Measurements from ENCODE around the gene MAIP1.

MAIP1 gene

GRCh38 chr2:199951023-199951422 is 4.4 kb upstream of the MAIP1 start:
- no peak for DNase-seq

GRCh38 chr2:199955007-199955338 is 409 bp upstream of the MAIP1 start:
- DNase-seq = peak; percentile 18

- DNase-seq = no peak
Observed at GRCh38 chr2:199956062-199956380, 639 bp downstream of the MAIP1 start.

DNA sequence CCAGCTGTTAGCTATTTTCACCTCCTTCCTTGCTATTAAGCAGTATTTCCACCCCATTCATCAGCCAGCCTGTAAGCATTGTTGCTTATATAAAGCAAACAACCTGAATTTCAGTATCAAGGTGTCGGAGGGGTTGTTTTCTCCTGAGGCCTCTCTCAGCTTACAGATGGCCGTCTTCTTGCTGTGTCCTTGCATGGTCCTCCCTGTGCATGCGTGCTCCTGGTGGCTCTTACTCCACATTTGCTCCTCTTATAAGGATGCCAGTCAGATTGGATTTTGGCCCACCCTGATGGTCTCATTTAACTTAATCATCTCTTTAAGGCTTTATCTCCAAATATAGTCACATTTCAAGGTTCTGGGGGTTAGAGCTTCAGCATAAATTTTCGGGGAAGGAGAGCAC is 2.6 kb downstream of the MAIP1 start:
- DNase-seq = no peak

DNA sequence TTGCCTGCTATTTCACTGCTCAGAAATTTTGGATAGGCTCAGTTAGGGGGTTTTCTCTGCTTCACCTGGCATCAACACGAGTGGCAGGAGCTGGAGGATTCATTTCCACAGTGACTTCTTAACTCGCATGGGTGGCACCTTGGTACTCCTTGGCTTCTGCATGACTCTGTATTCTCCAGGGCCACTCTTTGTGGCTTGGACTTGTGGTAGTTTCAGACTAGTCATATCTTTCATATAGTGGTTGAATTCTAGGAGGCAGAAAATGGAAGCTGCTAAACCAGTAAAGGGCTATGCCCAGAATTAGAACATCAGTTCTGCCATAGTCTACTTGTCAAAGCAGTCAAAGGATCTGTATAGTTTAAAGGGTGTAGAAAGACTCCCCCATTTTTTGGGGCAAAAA is 6.8 kb downstream of the MAIP1 start:
- DNase-seq = no peak

GRCh38 chr2:199966405-199966804 is 11.0 kb downstream of the MAIP1 start:
- DNase-seq = no peak

- DNase-seq = no peak
Observed at GRCh38 chr2:199966976-199967375, 11.6 kb downstream of the MAIP1 start.

DNA sequence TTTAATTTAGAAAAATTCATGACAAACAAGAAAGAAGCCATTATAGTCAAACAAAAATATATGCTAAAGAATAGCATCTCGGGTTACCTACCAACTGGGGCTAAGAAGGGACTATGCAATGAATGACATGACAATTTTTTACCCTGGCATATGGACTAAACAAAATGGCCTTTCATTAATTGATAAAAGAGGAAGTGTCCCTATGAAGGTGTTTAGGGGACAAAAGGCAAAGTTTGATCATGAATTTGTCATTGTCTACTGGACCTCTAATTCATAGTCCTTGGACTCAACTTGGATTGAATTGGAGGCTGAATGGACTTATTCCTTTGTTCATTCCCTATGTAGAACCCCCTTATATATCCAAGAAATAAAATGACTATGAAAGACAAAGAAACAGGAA is 12.7 kb downstream of the MAIP1 start:
- DNase-seq = no peak

GRCh38 chr2:199972088-199972626 is 16.8 kb downstream of the MAIP1 start:
- no peak for DNase-seq

- DNase-seq = peak; percentile 74
Observed at GRCh38 chr2:199973703-199974102, 18.3 kb downstream of the MAIP1 start.

DNA sequence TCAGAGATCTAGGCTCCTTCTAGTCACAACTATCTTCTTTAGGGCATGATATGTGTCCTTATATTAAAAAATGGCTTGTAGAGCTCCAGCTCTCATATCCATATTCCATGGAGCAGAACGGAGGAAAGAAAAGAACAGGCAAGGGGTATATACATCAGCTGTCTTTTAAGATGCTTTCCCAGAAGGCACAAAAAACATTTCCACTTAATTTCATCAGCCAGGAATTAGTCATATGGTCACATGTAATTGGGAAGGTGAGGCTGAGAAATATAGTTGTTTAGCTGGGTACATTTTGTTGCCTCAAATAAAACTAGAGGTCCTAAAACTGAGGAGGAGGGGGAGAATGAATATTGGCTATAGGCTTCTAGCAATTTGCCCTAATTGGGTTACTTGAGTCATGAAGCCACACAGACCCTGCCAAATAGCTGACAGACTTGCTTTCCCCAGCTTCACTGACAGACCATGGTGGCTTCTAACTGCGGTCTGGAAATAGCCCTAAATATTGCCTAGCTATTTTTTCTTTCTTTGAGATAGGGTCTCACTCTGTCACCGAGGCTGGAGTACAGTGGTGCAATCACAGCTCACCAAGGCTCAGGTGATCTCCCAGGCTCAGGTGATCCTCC is 20.0 kb downstream of the MAIP1 start:
- peak; percentile 34 for DNase-seq

DNA sequence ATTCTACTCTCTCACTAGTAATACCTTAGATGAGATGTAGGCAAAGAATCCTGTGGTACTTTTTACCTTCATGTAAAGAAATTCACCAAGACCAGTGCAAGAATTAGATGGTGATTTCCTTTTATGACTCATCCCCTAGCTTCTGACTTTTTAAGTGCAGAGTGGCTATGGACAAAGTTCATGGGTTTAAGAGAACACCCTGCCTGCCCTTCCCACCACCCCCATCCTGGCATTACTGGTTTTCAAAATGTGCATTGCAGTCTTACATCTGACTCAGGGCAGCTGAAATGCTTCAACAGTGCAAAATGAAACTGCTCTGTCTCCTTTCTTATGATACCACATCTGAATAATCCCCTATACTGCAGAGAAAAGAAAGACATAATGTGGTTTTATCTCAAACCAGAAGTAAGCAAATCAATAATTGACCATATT is 22.6 kb downstream of the MAIP1 start:
- DNase-seq = peak; percentile 80

DNA sequence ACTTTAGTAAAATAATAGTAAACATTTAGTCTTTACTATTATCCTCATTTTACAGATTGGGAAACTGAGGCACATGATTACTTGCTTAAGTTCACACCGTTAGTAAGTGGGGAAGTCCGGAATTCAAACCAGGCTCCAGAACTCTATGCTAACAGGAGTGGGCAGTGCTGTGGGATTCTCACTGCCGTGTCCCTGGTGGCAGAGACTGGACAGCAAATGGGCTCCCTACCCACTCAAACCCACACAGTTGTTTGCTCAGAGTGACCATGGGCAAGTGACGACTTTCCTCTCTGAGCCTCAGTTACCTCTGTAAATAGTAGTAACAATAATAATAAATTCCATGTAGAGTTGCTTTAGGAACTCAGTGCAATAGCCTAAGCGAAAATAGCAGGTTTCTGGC is 24.0 kb downstream of the MAIP1 start:
- no peak for DNase-seq

DNA sequence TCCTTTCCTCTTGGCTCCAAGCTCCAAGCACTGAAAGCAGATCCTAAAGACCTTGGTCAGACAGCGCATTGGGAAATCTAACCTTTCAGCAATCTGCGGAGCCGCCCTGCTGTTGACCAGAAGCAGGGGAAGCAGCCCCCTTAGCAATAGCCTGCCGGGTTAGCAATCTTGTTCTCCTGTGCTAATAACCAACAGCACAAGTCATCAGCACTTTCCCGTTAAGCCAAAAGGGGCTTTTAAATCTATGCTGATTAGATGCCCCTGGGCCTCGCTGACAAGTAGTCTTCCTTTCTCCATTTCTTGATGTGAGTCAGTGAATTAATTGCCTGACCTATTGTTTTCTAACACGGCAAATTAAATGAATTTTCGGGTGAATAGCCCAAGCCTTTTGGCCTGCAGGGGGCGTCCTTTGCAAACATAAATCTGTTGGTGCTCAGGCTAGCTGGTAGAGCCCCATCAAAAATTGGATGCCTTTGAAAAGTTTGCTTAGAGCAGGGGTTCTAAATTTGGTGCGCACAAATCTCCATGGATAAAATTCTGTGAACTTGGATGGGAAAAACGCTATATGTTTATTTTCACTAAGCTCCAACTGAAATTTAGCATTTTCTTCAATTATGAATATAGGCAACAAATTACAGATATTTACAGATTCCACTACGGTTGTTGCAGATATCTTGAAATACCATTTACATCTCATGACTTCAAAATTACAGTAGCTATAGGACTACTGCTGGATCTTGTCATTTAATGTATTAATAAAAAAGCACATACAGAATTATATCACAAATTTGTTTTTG is 24.6 kb downstream of the MAIP1 start:
- peak; percentile 70 for DNase-seq

DNA sequence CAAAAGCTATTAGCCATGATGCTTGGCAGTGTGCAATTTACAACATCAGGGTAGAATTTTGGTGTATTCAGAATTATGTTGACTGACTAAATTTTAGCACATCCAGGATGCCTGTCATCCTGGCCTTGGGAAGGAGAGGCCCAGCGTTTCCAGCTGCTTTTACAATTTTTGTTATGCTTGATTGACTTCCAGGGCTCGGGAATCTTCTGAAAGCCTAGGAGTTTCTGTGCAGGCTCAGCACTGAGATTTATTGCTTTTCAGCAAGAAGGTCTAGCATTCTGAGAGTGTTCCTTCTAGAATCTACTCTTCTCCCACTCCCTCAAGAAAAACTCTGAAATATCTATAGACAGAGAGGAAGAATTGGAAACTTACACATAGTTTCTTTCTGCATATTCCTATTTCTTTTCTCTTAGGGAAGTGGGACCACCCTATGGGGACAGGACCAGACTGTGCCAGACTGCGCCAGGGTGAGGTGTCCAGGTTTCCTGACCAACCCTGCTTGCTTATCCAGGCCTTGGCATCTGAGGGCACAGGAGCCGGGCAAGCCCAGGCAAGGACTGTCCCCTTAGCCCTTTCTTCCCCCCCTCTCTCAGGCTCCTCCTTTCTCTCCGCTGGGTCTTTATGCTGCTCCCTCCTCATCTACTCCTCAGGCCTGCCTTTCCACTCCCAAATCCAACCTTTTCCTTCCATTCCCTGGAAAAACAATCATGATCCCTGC is 26.9 kb downstream of the MAIP1 start:
- no peak for DNase-seq

DNA sequence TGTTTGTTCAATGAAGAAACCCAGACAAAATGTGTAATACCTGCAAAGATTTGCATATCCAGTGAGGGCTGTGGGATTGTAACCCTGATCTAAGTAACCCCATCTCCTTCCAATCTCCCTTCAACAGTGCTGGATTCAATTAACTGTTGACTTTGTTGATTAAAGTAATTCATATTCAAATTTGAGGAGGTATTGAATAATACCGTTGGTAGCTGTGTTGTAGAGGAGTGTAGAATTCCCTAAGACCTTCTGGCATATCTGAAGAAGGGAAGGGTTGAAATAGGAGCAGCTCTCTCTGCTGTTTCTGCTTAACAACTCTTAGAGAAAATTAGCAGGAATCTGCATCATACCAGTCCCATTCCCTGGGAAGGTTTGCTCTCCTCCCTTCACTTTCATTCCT is 28.2 kb downstream of the MAIP1 start:
- DNase-seq = no peak

GRCh38 chr2:199984159-199984558 is 28.8 kb downstream of the MAIP1 start:
- no peak for DNase-seq

DNA sequence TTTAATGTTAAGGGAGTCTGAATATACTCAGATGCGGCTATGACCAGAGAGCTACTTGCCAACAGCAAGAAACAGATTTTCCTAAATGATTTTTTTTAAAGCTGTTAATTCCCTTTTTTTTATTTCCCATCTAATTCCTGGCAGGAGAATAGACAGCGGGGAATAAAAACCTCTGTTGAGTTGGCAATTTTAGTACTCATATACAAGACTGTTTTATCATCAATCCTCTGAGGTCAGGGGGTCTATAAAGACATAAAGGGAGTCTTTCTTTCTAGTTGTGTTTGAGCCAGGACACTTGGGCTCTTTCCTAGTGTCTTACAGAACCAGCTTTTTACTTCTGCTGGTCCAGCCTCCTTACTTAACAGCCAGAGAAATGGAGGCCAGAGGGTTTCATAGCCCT is 29.4 kb downstream of the MAIP1 start:
- no peak for DNase-seq

DNA sequence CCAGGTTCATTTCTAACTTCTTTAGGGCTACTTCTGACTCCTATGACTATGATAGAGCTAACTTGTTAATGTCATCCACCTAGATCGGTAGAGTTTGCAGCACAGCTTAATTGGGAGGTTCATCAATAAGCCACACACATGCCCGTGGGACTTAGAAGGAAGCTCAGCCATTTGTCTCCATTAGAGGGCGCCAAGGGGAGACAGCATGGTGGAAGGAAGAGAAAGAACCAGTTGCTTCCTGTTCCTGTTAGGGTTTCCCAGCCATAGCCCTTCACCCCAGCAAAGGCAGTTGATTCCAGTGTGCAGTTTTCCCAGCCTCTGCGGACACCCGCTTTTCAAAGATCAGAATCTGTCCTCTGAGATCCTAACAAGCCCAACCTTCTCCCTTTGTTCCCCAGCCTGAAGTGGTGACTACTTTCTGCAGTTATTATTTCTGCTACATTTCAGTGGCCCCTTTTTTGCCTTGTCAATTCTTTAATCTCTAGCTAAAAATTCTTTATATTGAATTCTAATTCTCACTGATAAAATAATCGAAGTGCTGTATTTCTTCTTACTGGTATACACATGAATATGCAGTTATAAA is 30.3 kb downstream of the MAIP1 start:
- peak; percentile 77 for DNase-seq

DNA sequence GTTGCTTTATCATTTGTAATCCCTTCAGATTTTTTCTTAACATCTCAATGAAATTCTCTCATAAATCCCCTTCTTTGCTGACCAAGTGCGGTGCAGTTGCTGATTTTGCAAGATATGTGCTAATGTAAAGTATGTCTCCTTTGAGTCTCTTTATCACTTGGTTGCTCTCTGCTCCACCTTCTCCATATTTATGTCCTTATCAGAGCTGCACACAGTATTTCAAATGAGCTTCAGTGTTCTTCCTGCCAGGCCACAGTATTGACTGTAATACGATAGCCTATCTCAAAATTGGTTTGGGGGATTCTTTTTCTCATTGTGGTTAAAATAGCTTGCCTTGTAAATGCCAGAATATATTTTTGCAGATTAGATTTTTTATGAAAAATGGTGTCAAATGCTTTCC is 32.2 kb downstream of the MAIP1 start:
- no peak for DNase-seq

DNA sequence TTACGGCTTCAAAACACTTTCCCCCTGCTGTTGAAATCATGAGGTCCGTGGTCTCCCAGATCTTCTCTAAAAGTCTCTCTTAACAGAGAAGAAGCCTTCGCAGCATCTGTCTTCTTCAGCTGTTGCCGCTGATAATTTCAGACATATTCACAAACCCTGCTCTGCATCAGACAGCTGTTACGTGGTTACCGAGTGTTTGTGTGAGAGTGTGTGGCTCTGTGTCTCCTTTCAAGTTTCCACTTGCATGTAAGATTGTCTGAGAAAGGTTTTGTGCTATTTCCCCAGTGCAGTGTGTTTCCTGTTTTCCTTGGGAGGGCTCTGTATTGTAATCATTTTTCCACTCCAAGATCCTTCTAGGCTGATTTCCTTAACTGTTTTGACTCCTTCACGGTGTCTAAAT is 32.8 kb downstream of the MAIP1 start:
- no peak for DNase-seq

DNA sequence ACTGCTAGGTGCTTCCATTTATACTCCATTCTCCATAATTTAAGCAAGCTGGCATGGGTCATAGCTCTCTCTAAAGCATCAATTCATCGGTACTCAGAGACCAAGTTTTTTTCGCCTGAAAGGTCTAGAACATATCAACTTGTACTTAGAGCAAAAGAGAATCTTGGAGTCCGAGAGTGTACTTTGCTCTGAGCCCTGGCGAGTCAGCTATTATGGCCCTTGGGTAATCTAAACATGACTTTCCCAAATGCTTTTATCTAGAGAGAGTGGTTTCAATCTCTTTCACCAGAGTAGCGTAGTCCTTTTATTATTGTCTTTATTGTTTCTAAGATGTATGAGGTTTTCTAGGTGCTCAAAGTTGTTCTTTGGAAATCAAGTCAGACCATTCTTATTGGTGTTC is 34.4 kb downstream of the MAIP1 start:
- DNase-seq = no peak

- no peak for DNase-seq
Observed at GRCh38 chr2:199991691-199992090, 36.3 kb downstream of the MAIP1 start.

DNA sequence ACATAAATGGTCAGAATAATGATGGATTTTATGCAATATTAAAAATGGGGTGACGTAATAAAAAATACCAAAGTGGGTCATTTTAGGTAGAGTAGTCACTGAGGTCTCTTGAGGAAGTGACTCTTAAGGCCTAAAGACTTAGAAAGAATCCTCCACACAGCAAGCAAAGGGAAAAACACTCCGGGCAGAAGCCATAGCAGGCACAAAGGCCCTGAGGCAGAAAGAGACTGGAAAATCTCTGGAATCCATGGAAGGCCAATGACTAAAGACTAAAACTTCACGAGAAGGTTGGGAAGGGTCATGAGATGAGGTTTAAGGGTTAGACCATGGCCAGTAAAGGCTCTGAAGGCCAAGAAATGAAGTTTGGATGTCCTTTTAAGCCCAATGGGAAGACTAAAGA is 36.9 kb downstream of the MAIP1 start:
- DNase-seq = no peak
